Esophagus muscularis mucosa (tissue), 4 donors: ENCODE measurements around the gene OGDH.

ENCODE experiments used
- EP300 ChIP-seq: sonication (generic); formaldehyde crosslinking; IDR thresholded peaks from one replicate; pipeline ENCODE4 v1.6.1; 2017; ENCODE audit warnings: antibody characterized with exemption
- POLR2A ChIP-seq: fragments of 450-650 bp; IDR thresholded peaks from one replicate; pipeline ENCODE4 v1.6.1; 2017; ENCODE audit warnings: antibody characterized with exemption, moderate library complexity, mild to moderate bottlenecking, low read depth
- TF ChIP-seq, protein P1 (sequence below), 3 experiments: fragments of 200-600 bp in 2 of 3; fragments of 450-650 bp in 1 of 3; sonication (generic) in 2 of 3; IDR thresholded peaks; one replicate each; pipeline ENCODE4 v1.5.1; 2017 to 2019; ENCODE audit warnings: antibody characterized with exemption in 3 of 3, mild to moderate bottlenecking in 2 of 3, moderate library complexity in 1 of 3

DNA sequence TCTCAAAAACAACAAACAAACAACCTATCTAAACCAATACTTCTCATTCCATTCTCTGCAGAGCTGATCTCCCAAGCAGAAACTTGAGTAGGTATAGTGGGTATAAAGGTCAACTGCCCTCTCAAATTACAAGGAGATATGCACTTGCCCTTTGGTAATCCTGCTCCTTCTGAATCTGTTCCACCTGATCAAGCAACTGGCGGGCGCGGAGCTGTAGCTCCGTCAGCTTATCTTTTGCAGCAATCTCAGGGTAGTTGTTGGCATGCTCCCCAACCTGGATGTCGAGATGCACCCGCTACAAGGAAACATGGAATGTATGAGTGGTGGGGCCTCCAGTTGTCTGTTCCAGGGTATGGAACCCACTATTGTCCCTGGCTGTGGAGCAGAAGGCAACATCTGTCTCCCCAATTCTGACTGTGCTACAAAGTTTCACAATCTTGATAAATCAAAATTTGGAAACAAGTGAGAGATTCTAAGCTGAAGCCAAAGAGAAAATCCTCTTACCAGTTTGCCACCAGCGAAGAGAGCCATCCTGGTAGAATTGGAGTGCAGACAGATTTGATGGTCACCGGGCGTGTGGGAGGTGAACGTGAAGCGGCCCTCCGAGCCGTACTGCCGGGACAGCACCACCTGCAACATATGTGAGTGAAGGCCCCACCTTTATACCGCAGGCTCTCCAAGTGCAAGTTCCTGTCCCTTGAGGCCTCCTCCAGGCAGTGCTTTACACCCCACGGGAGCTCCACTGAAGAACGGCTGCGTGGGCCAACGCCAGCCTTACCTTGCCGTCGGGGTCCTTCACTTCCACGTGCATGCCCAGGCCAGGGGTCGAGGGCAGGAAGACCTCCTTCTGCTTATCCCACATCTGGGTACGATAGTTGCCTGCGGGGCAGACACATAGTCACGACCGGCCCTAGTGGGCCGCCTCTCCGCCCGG lies 25.2 kb upstream of the OGDH start:
- TF ChIP-seq, protein P1, sequence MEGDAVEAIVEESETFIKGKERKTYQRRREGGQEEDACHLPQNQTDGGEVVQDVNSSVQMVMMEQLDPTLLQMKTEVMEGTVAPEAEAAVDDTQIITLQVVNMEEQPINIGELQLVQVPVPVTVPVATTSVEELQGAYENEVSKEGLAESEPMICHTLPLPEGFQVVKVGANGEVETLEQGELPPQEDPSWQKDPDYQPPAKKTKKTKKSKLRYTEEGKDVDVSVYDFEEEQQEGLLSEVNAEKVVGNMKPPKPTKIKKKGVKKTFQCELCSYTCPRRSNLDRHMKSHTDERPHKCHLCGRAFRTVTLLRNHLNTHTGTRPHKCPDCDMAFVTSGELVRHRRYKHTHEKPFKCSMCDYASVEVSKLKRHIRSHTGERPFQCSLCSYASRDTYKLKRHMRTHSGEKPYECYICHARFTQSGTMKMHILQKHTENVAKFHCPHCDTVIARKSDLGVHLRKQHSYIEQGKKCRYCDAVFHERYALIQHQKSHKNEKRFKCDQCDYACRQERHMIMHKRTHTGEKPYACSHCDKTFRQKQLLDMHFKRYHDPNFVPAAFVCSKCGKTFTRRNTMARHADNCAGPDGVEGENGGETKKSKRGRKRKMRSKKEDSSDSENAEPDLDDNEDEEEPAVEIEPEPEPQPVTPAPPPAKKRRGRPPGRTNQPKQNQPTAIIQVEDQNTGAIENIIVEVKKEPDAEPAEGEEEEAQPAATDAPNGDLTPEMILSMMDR (IDR thresholded peaks at IDR 0.05): no peak
- TF ChIP-seq EP300 (no peak), POLR2A (no peak)
